Progenitor cell of endocrine pancreas (in vitro differentiated cells): Measurements from ENCODE around the gene CTDSPL. TPM values are rescaled to one million over a fixed set of nuclear protein-coding genes. Genes with fewer than 3 reads are reported as not detected.

Experiments used
- DNase-seq: peaks from one replicate; pipeline ENCODE4 v3.0.0; 2021; ENCODE audit warnings: low spot score; ENCODE audit not compliant: unreplicated experiment
- H3K27ac Mint-ChIP-seq: 2 replicates; pipeline ENCODE4 v1.8.0; 2021; ENCODE audit warnings: mild to moderate bottlenecking, moderate library complexity, mixed read lengths
- H3K27me3 Mint-ChIP-seq: 2 replicates; pipeline ENCODE4 v1.8.0; 2021; ENCODE audit warnings: mixed read lengths
- H3K36me3 Mint-ChIP-seq: 2 replicates; pipeline ENCODE4 v1.8.0; 2022; ENCODE audit warnings: mixed read lengths; ENCODE audit not compliant: insufficient read depth
- H3K4me1 Mint-ChIP-seq: 2 replicates; pipeline ENCODE4 v1.8.0; 2021; ENCODE audit warnings: low read depth, mixed read lengths
- H3K4me3 Mint-ChIP-seq: 2 replicates; pipeline ENCODE4 v1.8.0; 2021; ENCODE audit warnings: low read depth, mild to moderate bottlenecking, moderate library complexity, mixed read lengths
- H3K9me3 Mint-ChIP-seq: 2 replicates; pipeline ENCODE4 v1.8.0; 2021; ENCODE audit warnings: low read depth, mixed read lengths
- total RNA-seq: library from RNA; stranded (reverse); gene quantifications from 2 replicates; pipeline ENCODE4 v1.2.1, GENCODE V29; 2021
- TF ChIP-seq, protein P1 (sequence below): fragments of 200-600 bp; sonication (generic); IDR thresholded peaks from one replicate; pipeline ENCODE4 v1.5.0; 2021; ENCODE audit warnings: antibody characterized with exemption, mild to moderate bottlenecking; ENCODE audit not compliant: unreplicated experiment

CTDSPL gene
- total RNA-seq, 1 donor from 2014 or later = 53.3 TPM

GRCh38 chr3:37853691-37854413, 7.8 kb upstream of the CTDSPL start:
- Mint-ChIP-seq H3K27me3 (peaks cover 11% of the 10 kb centered on the region), H3K36me3 (peaks cover 5% of the 10 kb centered on the region), H3K4me3 (no peak overlapping the region), H3K27ac (no peak overlapping the region), H3K9me3 (no peaks in the 10 kb centered on the region), H3K4me1 (no peaks in the 10 kb centered on the region)
- no peak for DNase-seq
- TF ChIP-seq, protein P1, sequence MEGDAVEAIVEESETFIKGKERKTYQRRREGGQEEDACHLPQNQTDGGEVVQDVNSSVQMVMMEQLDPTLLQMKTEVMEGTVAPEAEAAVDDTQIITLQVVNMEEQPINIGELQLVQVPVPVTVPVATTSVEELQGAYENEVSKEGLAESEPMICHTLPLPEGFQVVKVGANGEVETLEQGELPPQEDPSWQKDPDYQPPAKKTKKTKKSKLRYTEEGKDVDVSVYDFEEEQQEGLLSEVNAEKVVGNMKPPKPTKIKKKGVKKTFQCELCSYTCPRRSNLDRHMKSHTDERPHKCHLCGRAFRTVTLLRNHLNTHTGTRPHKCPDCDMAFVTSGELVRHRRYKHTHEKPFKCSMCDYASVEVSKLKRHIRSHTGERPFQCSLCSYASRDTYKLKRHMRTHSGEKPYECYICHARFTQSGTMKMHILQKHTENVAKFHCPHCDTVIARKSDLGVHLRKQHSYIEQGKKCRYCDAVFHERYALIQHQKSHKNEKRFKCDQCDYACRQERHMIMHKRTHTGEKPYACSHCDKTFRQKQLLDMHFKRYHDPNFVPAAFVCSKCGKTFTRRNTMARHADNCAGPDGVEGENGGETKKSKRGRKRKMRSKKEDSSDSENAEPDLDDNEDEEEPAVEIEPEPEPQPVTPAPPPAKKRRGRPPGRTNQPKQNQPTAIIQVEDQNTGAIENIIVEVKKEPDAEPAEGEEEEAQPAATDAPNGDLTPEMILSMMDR = no peak

DNA sequence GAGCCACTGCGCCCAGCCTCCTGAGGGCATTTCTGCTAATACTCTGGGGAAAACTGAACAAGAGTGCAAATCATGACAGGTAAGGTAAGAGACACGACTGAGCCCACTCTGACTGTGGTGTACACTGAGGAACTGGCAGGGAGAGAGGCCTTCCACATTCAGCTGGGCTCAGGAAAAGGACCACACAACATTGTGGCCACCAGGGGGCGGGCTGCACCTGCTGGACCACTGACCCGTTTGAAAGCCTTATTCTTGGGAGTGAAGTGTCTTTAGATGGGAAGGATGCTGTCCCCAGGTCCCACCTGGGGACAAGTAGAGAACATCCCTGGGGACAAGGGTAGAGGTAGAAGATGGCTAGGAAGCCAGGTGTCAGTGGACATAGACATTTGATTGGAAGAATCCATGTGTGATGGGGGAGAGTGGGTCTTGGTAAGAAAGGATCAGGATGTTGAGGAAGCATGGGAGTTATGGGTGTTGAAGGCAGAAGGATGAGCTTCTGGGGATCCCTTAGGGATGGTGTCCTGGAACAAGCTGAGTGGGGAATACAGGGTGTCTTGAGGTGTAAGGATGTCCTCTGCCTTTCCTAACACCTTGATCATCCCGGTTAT, 6.2 kb upstream of the CTDSPL start:
- no peak overlapping the region for H3K27ac Mint-ChIP-seq
- H3K9me3 Mint-ChIP-seq = no peaks in the 10 kb centered on the region
- peaks cover 11% of the 10 kb centered on the region for H3K27me3 Mint-ChIP-seq
- peaks cover 5% of the 10 kb centered on the region for H3K36me3 Mint-ChIP-seq
- peak; percentile 81 for DNase-seq
- no peaks in the 10 kb centered on the region for H3K4me1 Mint-ChIP-seq
- no peak overlapping the region for H3K4me3 Mint-ChIP-seq
- TF ChIP-seq, protein P1 = peak; percentile 95

GRCh38 chr3:37856381-37856780, 5.3 kb upstream of the CTDSPL start:
- no peak for DNase-seq
- peaks cover 4% of the 10 kb centered on the region for H3K4me1 Mint-ChIP-seq
- H3K4me3 Mint-ChIP-seq = no peak overlapping the region
- no peak overlapping the region for H3K27ac Mint-ChIP-seq
- H3K9me3 Mint-ChIP-seq = no peaks in the 10 kb centered on the region
- H3K27me3 Mint-ChIP-seq = peaks cover 11% of the 10 kb centered on the region
- peaks cover 2% of the 10 kb centered on the region for H3K36me3 Mint-ChIP-seq
- TF ChIP-seq, protein P1 = no peak

DNA sequence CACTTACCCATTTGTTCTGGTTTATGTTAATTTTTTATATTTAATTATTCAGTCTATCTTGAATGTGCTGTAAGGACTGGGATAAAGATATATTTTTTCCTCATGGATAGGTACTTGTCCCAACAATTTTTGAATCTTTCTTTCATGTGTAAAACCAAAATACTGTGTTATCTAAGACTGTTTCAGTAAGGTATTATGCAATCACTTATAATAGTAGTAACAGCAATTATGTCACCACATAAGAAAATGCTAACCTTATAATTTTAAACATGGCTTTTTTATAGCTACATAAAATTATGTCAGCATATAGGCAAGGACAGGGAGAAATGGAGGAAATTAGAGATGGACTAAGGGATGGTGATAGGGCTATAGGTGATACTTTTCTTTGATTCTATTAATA, 2.9 kb upstream of the CTDSPL start:
- peaks cover 18% of the 10 kb centered on the region for H3K4me1 Mint-ChIP-seq
- H3K36me3 Mint-ChIP-seq = peaks cover 2% of the 10 kb centered on the region
- no peaks in the 10 kb centered on the region for H3K9me3 Mint-ChIP-seq
- H3K27me3 Mint-ChIP-seq = peaks cover 11% of the 10 kb centered on the region
- no peak overlapping the region for H3K27ac Mint-ChIP-seq
- DNase-seq = no peak
- TF ChIP-seq, protein P1 = no peak
- H3K4me3 Mint-ChIP-seq = no peak overlapping the region

DNA sequence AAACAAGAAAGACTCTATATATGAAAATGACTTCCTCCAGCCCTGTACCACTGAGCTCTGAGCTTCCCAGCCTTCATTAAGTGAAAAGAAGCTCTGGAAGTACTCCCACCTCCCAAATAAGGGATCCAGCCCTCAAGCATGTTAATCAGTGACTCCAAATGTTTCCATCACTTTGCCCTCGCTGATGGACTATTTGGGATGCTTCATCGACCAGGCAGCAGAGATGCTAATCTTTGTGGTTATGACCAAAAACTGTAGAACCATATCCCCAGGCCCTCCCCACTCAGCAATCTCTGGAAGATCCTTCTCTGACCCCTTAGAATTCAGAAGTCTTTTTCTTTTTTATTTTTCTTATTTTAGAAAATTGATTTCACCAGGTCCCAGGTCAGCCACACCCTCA, 2.3 kb upstream of the CTDSPL start:
- Mint-ChIP-seq H3K9me3 (no peaks in the 10 kb centered on the region), H3K4me1 (peaks cover 24% of the 10 kb centered on the region), H3K27ac (no peak overlapping the region), H3K36me3 (peaks cover 2% of the 10 kb centered on the region), H3K4me3 (no peak overlapping the region), H3K27me3 (peaks cover 11% of the 10 kb centered on the region)
- DNase-seq = no peak
- TF ChIP-seq, protein P1 = no peak
